GM18499 (cell line): ENCODE data around the gene DCLK1.
"Not testable (repeated sequence)": the region's sequence is repeated elsewhere in the genome, so short reads cannot be mapped to it uniquely, and the experiment has no call there.

ENCODE experiments used
- ATAC-seq: cut with Tn5 transposase; IDR thresholded peaks from one replicate; pipeline ENCODE4 v1.9.1; 2021; ENCODE audit warnings: moderate number of reproducible peaks; ENCODE audit not compliant: insufficient read depth, unreplicated experiment

Gene DCLK1

DNA sequence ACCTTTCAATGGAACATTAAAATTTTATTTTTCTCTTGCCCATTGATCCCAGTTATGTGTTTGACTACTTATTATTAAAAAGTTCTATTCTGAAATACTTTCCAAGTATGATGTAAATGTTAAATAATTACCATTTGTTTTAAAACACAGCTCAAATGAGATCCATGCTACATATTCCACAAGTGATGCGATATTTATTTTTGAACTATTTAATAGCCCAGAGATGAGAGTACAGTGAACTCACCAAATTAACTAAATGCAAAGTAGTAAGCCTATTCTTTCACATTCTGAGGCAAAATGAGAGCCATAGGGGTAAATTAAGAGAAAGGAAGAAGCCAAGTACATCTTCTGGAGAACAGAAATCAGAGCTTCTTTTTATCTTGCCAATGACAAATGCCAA, 1.2 kb upstream of the DCLK1 start:
- no peak for ATAC-seq

DNA sequence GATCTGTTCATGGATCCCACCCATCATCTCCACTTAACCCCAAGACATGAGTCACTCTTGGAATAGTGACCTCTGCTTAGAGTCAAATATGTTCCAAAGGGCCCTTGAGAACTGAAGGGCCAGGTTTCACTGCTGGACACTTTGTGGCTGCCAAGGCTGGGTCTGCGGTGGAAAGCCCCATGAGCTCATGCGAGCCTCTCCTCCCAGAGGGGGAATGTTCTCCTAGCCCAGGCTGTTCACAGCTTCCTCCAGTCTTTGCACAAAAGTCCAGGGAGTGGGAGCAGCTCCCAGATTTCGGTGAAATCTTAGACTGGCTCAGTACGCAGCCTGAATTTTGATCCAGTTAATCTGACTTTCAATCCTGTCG, 732 bp upstream of the DCLK1 start:
- ATAC-seq: no peak

DNA sequence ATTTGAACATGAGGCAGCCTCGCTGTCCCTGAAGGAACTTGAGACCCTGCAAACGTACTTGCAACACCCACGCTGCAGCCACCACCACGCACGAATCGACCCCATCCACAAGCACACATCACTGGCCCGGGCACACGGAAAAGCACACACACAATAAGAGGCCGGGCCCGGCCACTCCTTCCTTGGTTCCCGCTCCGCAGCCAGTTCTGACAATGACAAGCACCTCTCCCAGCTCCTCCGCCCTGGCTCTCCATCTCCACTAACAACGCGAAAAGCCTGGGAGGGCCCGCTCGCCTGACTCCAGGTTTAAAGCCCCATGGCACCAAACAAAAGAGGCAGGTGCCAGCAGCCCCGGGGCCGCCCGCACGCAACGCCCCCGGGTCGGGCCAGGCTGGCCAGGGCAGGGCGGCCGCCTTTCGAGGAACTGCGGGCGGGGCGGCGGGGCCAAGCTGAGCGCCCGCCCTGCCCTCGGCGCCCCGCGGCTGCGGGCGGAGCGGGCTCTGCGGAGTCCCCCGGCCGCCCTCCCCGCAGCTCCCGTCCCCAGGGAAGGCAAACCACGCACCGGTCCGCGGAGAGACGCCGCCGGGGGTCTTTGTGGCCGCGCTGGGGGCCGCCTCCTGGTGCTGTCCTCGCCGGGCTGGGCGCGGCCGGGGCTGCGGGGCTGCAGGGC, 495 bp downstream of the DCLK1 start:
- ATAC-seq: no peak

DNA sequence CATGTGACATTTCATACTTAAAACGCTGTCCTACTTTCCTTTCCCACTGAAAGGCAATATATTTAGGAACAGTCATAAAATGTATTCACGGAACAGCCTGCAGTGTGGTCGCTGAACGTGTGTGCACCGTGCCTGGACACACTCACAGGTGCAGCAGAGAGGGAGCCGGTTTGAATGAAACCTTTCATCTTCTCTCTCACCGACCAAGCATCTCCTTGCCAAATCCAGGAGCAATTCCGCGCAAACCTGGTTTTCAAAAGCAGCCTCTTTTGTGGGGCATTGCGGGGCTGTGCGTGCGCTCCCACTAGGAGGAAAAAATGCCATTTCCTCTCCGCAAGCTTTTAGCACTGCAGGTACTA, 1.0 kb downstream of the DCLK1 start:
- ATAC-seq: no peak

DNA sequence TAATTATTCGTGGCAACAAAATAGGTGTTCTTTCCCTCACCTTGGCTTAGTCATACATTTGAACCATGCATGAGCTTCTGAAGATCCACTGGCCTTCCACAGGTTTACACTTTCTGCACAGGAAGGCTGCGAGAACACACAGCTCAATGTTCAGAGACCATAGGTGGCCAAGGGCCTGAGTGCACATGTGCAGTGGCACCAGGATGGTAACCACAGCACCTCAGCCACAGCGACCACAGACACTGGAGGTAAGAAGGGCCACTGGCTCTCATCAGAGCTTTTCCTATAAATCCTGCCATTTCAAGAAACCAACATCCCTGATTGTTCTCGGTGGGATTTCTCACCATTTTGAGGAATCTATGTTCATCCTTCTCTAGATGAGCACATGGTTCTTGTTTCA, 1.6 kb downstream of the DCLK1 start:
- no peak for ATAC-seq

DNA sequence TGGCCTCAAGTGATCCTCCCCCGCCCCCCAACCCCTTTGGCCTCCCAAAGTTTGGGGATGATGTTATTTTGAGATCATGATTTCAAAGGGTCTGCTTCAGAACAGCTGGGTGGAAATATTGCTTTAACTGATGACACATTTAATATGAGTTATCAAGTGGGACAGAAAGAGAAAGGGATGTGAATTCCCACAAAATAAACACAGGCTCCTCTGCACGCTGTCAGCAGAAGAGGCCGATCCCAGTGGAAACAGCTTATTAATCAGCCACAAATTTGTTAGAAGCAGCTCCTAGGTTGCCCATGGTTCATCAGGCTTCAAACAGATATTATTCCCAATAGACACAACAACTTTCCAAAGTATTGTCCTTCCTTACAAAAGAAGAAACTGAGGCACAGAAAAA, 4.7 kb downstream of the DCLK1 start:
- no peak for ATAC-seq

DNA sequence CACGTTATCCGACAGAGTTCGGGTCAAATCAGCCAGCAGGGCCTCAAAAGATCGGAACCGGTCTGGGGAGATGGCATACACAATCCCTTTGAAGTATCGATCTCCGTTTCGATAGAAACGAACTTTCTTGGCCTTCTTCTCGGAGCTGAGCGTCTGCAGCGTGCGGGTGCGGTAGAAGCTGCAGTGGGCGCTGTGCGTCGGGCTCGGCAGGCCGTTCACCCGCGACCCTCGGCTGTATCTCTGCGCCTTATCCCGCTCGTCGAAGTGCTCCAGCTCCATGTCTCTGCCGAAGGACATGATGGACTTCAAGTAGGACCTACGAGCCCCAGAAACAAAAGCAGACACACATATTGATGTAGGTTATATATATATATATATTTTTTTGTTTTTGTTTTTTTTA, 5.3 kb downstream of the DCLK1 start:
- no peak for ATAC-seq

DNA sequence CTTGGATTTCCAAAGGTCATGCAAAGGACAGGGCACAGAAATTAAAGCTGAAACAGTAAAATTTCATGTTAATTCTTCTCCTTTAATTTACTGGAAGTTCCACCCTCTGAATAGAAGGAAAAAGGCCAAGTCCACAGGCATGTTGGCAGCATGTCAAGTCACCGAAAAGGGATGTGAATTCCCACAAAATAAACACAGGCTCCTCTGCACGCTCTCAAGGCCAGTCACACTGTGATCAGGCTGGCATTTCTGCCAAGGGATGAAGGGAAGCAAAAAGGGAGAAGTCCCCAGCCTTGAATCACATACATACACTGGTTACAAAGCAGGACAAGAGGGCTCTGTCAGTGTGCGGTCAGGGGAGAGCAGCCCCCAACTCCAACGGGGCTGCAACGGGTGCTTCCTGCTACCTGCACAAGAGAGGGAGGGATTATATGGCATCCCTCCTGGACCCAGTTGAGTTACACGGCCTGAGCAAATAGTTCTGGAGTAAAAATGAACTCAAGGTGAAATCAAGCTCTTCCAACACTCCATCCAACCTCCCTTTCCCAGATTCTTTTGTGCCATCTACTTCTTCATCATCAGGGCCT, 6.9 kb downstream of the DCLK1 start:
- no peak for ATAC-seq

DNA sequence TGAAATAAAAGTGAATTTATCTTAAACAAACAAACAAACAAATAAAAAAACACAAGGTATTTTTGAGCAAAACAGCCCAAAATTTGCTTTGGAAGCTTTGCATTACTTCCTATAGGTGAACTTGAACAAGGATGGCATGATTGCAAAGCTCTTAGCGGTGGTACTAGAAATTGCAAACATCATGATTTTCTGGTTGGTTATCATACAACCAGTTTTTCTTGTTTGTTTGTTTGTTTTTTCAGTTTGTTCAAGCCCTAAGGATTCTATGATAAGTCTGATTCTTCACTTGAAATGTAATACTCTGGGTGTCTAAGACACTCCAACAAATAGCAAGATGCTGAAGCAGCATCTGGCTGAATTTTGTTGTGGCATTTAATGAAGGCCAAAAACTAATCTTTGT, 15.9 kb downstream of the DCLK1 start:
- ATAC-seq: no peak

DNA sequence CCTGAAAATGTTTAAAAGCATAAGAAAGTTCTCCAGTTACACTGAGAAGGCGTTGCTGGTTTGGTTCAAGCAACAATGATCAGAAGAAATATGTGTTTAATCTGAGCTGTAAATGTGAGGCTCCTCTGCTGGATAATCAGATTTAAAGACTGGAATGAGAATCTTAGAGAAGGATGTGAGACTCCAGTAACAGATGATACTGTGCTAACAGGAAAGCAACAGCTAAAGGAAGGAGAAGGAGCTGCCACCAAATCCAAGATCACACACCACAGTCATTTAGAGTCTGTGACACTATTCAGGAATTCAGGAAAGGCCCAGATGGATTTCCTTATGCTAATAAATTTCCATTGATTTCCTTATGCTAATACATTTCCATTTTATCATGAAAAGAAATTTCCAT, 16.9 kb downstream of the DCLK1 start:
- ATAC-seq: no peak

DNA sequence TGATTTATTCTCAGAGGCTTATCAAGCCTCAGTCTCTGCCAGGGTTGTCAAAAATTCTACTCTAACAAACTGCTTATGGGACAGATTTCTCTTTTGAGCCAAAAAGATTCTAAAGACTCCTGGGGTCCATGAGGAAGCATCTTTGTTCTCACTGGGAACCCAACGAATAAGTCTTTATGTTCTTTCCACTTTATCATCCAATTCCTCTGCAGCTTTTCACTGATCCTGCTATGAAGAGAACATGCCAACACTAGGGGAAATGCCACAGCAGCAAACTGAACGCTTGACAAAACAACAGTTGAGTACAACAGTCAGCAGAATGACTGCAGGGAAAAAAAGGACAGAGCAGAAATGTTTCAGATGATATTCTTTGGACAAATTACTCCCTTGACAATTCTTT, 22.2 kb downstream of the DCLK1 start:
- ATAC-seq: no peak

DNA sequence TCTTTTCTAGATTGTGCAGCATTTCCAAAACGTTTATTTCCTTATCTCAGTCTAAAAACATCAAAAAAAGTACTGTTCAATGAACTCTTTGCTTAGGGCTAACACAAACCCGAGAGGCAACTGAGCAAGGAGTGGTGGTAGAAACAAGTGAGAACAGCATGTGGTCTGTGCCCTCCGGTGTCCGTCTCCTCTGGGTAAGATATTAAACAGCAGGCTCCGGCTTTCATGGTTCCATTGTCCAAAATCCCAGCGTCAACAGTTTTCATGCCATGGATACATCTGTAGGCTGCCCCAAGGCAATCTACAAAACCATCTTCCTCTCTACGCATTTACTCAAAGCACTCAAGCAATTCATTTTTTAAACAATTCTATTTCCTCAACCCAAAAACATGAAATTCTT, 22.8 kb downstream of the DCLK1 start:
- no peak for ATAC-seq

DNA sequence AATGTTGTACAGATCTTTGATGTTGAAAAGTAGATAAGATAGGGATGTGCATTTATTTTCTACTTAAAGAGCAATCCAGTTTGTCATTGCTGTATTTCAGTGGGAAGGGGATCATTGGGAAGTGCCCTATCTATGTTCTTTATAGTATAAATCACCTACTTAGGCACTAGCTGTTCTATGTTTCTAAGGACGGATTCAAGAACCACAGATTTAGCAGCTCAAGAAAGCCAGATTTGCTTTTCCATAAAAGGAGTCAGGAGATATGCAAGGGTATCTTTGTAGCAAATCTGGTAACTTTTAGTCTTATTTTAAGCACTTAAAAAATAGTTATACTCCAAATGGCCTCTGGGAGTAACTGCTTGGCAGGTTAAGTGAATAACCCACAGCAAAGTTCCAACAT, 23.7 kb downstream of the DCLK1 start:
- ATAC-seq: no peak

DNA sequence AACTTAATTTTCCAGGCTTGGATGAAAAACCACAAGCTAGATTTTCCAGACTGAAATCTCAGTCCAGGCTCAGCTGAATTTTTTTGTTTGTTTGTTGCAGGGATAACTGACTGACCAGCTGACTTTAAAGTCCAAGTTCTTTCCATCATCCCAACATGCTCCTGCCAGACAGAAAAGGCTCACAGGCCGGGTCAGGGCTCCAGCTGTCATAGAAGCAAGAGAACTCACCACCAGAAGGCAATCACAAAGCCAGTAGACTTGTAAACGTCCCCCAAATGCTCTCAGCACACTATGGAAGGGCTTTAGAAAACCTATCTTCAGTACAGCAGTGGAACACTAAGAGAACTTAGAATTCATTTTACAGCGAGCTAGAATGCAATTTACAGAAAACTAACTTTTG, 25.5 kb downstream of the DCLK1 start:
- no peak for ATAC-seq

DNA sequence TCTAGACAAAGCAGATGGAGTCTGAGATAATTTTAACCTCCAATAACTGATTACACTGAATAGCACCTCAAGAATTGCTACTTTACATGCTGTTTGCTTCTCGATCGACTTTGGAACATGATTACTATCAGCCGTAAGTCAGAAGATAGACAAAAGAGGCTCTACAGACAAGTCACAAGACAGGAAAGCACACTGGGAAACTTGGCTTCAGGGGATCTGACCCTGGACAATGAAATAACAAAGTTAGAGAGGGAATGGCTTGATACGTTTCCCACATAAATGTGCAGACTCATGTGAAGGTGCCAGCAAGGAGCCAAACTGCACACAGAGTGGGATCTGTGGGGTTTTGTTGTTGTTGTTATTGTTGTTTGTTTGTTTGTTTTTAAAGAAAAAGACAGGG, 28.5 kb downstream of the DCLK1 start:
- ATAC-seq: no peak

DNA sequence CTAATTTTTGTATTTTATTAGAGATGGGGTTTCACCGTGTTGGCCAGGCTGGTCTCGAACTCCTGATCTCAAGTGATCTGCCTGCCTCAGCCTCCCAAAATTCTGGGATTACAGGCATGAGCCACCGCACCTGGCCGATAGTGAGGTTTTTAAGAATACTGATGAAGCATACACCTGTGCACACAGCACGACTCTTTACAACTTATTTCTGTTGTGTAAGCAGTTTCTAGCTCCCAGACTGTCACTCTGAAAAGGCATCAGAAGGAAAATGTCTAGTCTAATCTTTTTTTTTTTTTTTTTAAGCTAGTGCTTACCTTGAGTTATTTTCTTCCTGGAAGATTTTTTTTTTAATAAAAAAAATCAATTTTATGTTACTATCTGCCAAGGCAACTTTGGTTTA, 29.3 kb downstream of the DCLK1 start:
- not testable (repeated sequence) for ATAC-seq

DNA sequence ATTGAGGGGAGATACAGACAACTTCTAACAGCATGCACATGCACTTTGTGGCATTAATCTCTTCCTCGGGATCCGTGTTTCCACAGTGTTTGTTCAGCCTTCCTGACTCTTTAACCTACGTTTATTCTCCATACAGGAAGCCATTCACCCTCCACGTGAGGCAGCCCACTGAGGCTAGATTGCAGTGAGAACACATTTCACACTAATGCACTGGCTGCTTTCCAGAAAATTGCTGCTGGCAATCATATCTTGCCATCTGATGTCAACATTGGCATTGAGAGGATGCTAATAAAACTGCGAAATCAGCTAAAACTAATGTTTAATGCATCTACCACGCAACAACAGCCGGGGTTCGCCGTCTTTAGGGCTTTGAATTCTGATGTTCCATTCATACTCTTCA, 30.0 kb downstream of the DCLK1 start:
- ATAC-seq: no peak

DNA sequence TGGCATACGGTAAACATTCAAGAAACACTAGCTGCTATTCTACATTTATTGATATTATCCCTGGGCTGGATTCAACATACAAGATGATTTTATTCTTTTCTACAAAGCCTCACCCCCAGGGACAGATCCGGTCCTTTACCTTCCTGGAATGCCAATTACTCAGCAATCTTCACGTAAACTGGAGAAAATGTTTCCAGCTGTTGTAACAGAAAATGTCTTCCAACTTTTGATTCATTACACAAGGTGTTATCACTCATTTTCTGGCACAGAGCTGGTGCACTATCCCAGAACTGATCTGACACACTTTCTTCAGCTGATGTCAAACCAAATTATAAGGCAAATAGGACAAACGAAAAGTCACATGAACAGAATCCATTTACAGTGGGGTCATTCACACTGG, 33.1 kb downstream of the DCLK1 start:
- no peak for ATAC-seq

DNA sequence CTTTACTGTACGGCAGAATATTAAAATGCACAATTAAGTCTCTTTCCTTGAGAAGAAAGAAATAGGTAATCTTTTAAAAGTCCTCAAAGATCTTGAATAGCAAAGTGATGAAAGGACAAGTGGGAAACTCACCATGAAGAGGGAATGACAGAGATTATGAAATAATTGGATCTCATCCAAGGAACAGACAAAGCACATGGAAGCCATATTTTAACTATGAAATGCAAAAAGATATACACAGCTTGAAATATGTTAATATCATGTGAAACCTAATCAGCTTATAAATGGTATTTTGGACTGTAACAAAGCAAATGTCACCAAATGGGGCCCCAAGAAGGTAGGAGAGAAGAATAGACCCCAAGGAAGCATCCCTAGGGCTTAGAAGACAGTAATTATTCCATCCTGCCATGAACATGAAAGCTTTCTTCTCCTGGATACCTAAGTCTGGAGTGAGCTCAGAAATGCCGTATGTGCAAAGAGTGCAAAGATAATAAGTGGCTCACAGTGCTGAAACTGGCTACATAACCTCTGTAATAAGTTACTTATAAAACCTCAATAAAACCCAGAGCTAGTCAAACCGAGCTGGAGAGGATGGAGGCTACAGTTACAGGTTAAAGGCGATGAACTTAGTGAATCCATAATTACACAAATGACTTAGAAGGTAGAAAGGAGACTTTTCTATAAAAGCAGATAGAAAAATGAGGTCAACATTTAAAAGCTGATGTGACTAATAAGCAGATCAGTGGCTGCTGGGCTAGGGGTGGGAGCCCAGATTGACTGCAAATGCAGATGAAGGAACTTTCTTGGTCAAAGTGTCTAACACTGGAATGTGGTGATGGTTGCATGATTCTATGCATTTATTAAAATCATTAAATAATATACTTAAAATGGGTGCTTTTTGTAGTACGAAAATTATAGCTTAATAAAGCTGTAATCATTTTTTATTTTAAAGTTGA, 34.4 kb downstream of the DCLK1 start:
- ATAC-seq: no peak

DNA sequence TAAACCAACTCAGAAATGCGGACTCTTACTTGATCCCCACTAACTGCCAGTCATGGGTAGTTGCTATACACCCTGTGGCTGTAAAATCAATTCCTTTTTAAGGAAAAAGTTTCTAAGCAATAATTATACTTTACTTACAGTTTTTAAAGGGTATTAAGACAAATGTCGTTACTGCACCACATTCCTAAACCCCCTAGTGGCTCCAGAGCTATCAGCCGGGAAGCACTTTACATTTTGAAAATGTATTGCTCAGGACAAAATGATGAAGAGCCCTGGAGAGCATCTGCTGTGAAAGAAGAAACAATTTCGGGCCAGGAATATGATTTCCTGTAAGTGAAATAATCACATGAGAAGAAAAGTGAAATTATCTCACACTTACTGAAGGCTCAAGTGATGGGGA, 36.7 kb downstream of the DCLK1 start:
- ATAC-seq: no peak

DNA sequence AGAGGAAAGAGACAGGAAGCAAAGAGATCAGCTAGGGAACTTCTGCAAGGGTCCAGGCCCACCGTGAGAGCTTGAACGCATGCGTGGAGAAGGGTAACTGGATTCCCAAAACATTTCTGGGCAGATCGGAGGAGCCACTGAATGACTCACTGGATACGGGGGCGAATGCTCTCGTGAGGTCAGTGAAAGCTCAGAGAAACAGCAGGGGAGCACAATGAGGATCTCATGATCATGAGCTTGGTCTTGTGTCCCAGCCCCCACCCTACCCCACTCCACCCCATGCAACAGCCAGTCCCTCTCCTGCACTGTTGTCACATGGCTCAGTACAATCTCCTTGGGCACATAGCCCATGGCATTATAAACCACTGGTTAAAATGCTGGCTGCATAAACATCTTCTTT, 40.6 kb downstream of the DCLK1 start:
- no peak for ATAC-seq
